Frontal cortex (tissue), 4 donors: ENCODE measurements around the gene MOB3B. TPM values are rescaled to one million over a fixed set of nuclear protein-coding genes. Genes with fewer than 3 reads are reported as not detected.
"Not testable (repeated sequence)": the region's sequence is repeated elsewhere in the genome, so short reads cannot be mapped to it uniquely, and the experiment has no call there.

Experiments used
- DNase-seq, 2 donors: peaks; one replicate each; pipeline ENCODE4 v3.0.0; 2012; ENCODE audit warnings: low spot score in 2 of 2
- FAIRE-seq: peaks from 2 replicates; lab custom pipeline; 2012; peaks lifted over from hg19 to GRCh38; lab: Jason Lieb, UNC
- total RNA-seq: library from RNA; depleted of rRNA; stranded (reverse); fragments of >200 nt; gene quantifications from one replicate; pipeline ENCODE4 v1.2.3, GENCODE V29; 2014
- donor health status: control.
- donor health status: control.
- donor health status: control.

MOB3B gene
- total RNA-seq, 1 donor from 2014 or later: 2.9 TPM

GRCh38 chr9:27430750-27431535 is 98.7 kb downstream of the MOB3B start:
- FAIRE-seq (peak; percentile 43), DNase-seq (no peak)

- no peak for FAIRE-seq
- DNase-seq: no peak
Observed at GRCh38 chr9:27429917-27430316, 99.7 kb downstream of the MOB3B start.

- peak; percentile 66 for FAIRE-seq
- DNase-seq: peak in 1 of 2 donors; percentile 15
Observed at GRCh38 chr9:27429436-27429835, 100.2 kb downstream of the MOB3B start.

GRCh38 chr9:27428551-27428950 is 101.1 kb downstream of the MOB3B start:
- no peak for FAIRE-seq
- DNase-seq: no peak

GRCh38 chr9:27427272-27427643 is 102.4 kb downstream of the MOB3B start:
- no peak for FAIRE-seq

GRCh38 chr9:27426511-27427271 is 102.9 kb downstream of the MOB3B start:
- FAIRE-seq (no peak), DNase-seq (no peak)

More at GRCh38 chr9:27427272-27427643, 102.4 kb downstream of the MOB3B start:
- no peak for DNase-seq

GRCh38 chr9:27425827-27426510 is 103.6 kb downstream of the MOB3B start:
- FAIRE-seq (no peak), DNase-seq (no peak)

GRCh38 chr9:27423915-27424710 is 105.5 kb downstream of the MOB3B start:
- DNase-seq (no peak), FAIRE-seq (no peak)

GRCh38 chr9:27422279-27422834 is 107.3 kb downstream of the MOB3B start:
- FAIRE-seq (no peak), DNase-seq (no peak)

- FAIRE-seq: no peak
- DNase-seq: no peak
Observed at GRCh38 chr9:27421577-27421976, 108.0 kb downstream of the MOB3B start.

- not testable (repeated sequence) for DNase-seq, FAIRE-seq
Observed at GRCh38 chr9:27419558-27419957, 110.1 kb downstream of the MOB3B start.

GRCh38 chr9:27414220-27414761 is 115.3 kb downstream of the MOB3B start:
- DNase-seq (no peak), FAIRE-seq (no peak)

GRCh38 chr9:27413511-27414219 is 115.9 kb downstream of the MOB3B start:
- no peak for DNase-seq
- no peak for FAIRE-seq

- DNase-seq: no peak
- FAIRE-seq: no peak
Observed at GRCh38 chr9:27412963-27413362, 116.7 kb downstream of the MOB3B start.

GRCh38 chr9:27412081-27412480 is 117.5 kb downstream of the MOB3B start:
- FAIRE-seq (no peak), DNase-seq (no peak)

- DNase-seq (no peak), FAIRE-seq (no peak)
Observed at GRCh38 chr9:27408482-27408881, 121.1 kb downstream of the MOB3B start.

- no peak for FAIRE-seq
- DNase-seq: no peak
Observed at GRCh38 chr9:27408001-27408400, 121.6 kb downstream of the MOB3B start.

- DNase-seq (no peak), FAIRE-seq (no peak)
Observed at GRCh38 chr9:27407491-27407890, 122.1 kb downstream of the MOB3B start.

- FAIRE-seq: no peak
Observed at GRCh38 chr9:27404661-27405060, 125.0 kb downstream of the MOB3B start.

More at GRCh38 chr9:27404661-27405060, 125.0 kb downstream of the MOB3B start:
- DNase-seq: no peak
